SU-DHL-6 (cell line): ENCODE measurements around the gene RHOH.

ENCODE experiments used
- H2AFZ ChIP-seq: fragments of 200-600 bp; sonication (generic); 2 replicates; pipeline ENCODE4 v1.6.1; 2014; ENCODE audit warnings: low read depth, mild to moderate bottlenecking, moderate library complexity, mixed read lengths, antibody characterized with exemption, low read length; ENCODE audit not compliant: severe bottlenecking
- H3F3A ChIP-seq: fragments of 200-600 bp; shearing (Covaris generic); 2 replicates; pipeline ENCODE4 v1.6.0; 2016; ENCODE audit warnings: antibody characterized with exemption, mild to moderate bottlenecking; ENCODE audit not compliant: insufficient read depth
- H3K27ac ChIP-seq: fragments of 200-600 bp; sonication (generic); 2 replicates; pipeline ENCODE4 v1.5.1; 2016; ENCODE audit warnings: low read depth, mild to moderate bottlenecking, low read length, moderate library complexity, mixed read lengths
- H3K27me3 ChIP-seq: fragments of 200-600 bp; sonication (generic), shearing (Covaris generic); 2 replicates; pipeline ENCODE4 v1.6.0; 2014; ENCODE audit warnings: mild to moderate bottlenecking, low read length
- H3K36me3 ChIP-seq: fragments of 200-600 bp; sonication (generic); 2 replicates; pipeline ENCODE4 v1.6.1; 2014; ENCODE audit warnings: mild to moderate bottlenecking, low read length, mixed read lengths
- H3K4me2 ChIP-seq: fragments of 300-600, 200-600 bp; shearing (Covaris generic), sonication (generic); 2 replicates; pipeline ENCODE4 v1.6.0; 2014; ENCODE audit warnings: low read length, low read depth, mild to moderate bottlenecking; ENCODE audit not compliant: poor library complexity, severe bottlenecking
- H3K4me3 ChIP-seq: fragments of 200-600 bp; sonication (generic); 2 replicates; pipeline ENCODE4 v1.5.1; 2014; ENCODE audit warnings: antibody characterized with exemption, low read length, mild to moderate bottlenecking, mixed read lengths; ENCODE audit not compliant: insufficient read depth, poor library complexity, severe bottlenecking
- H3K79me2 ChIP-seq: fragments of 200-600 bp; sonication (generic); 2 replicates; pipeline ENCODE4 v1.6.1; 2014; ENCODE audit warnings: mild to moderate bottlenecking, low read length, moderate library complexity; ENCODE audit not compliant: insufficient read depth
- H3K9ac ChIP-seq: fragments of 200-600 bp; sonication (generic); 2 replicates; pipeline ENCODE4 v1.7.0; 2014; ENCODE audit warnings: mild to moderate bottlenecking, low read length
- H3K9me2 ChIP-seq: fragments of 200-600 bp; sonication (generic); replicated peaks from 2 replicates; pipeline ENCODE4 v1.6.1; 2014; ENCODE audit warnings: low read length; ENCODE audit not compliant: insufficient read depth
- H3K9me3 ChIP-seq: fragments of 200-600 bp; sonication (generic); 2 replicates; pipeline ENCODE4 v1.6.1; 2014; ENCODE audit warnings: low read length, mixed read lengths; ENCODE audit not compliant: insufficient read depth
- H4K20me1 ChIP-seq: fragments of 200-600 bp; sonication (generic); 2 replicates; pipeline ENCODE4 v1.6.1; 2014; ENCODE audit warnings: low read depth, mild to moderate bottlenecking, antibody characterized with exemption, low read length, moderate library complexity, mixed read lengths
- EZH2phosphoT487 ChIP-seq: fragments of 200-600 bp; sonication (generic), shearing (Covaris generic); conservative IDR thresholded peaks from 2 replicates; pipeline ENCODE4 v1.6.1; 2018; ENCODE audit warnings: mild to moderate bottlenecking, antibody characterized with exemption, low read length, moderate library complexity, mixed read lengths
- TF ChIP-seq, protein P1 (sequence below): fragments of 200-600 bp; sonication (generic); IDR thresholded peaks from one replicate; pipeline ENCODE4 v1.5.1; 2017; ENCODE audit warnings: antibody characterized with exemption, mild to moderate bottlenecking, low read length, moderate library complexity; ENCODE audit not compliant: insufficient read depth, poor library complexity, severe bottlenecking

Gene RHOH

GRCh38 chr4:40221744-40222143 lies 24.9 kb downstream of the RHOH start:
- no peak overlapping the region for H3K9ac ChIP-seq
- TF ChIP-seq, protein P1, sequence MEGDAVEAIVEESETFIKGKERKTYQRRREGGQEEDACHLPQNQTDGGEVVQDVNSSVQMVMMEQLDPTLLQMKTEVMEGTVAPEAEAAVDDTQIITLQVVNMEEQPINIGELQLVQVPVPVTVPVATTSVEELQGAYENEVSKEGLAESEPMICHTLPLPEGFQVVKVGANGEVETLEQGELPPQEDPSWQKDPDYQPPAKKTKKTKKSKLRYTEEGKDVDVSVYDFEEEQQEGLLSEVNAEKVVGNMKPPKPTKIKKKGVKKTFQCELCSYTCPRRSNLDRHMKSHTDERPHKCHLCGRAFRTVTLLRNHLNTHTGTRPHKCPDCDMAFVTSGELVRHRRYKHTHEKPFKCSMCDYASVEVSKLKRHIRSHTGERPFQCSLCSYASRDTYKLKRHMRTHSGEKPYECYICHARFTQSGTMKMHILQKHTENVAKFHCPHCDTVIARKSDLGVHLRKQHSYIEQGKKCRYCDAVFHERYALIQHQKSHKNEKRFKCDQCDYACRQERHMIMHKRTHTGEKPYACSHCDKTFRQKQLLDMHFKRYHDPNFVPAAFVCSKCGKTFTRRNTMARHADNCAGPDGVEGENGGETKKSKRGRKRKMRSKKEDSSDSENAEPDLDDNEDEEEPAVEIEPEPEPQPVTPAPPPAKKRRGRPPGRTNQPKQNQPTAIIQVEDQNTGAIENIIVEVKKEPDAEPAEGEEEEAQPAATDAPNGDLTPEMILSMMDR, result no peak
- TF ChIP-seq EZH2phosphoT487, result no peak
- no peaks in the 10 kb centered on the region for H3K9me2 ChIP-seq
- no peak overlapping the region for H3K4me3 ChIP-seq
- no peaks in the 10 kb centered on the region for H3K9me3 ChIP-seq
- peaks cover 18% of the 10 kb centered on the region; the same call in 1 of the 2 replicates for H4K20me1 ChIP-seq
- H3K4me2 ChIP-seq, result no peak overlapping the region
- peaks cover 35% of the 10 kb centered on the region for H3K36me3 ChIP-seq
- H3K27ac ChIP-seq, result peak overlapping the region; percentile 21; the same call in 1 of the 2 replicates
- no peak overlapping the region for H2AFZ ChIP-seq
- H3K27me3 ChIP-seq, result no peaks in the 10 kb centered on the region
- peaks cover 53% of the 10 kb centered on the region for H3F3A ChIP-seq
- H3K79me2 ChIP-seq, result peaks cover 100% of the 10 kb centered on the region

- no peak for TF ChIP-seq EZH2phosphoT487
- TF ChIP-seq, protein P1, result no peak
- H3K27ac ChIP-seq, result no peak overlapping the region
- no peak overlapping the region for H3K4me3 ChIP-seq
- peaks cover 59% of the 10 kb centered on the region for H3F3A ChIP-seq
- H3K4me2 ChIP-seq, result no peak overlapping the region
- H2AFZ ChIP-seq, result no peak overlapping the region
- no peaks in the 10 kb centered on the region for H3K9me3 ChIP-seq
- no peak overlapping the region for H3K9ac ChIP-seq
- no peaks in the 10 kb centered on the region for H3K9me2 ChIP-seq
- no peaks in the 10 kb centered on the region for H3K27me3 ChIP-seq
- peaks cover 18% of the 10 kb centered on the region; the same call in 1 of the 2 replicates for H4K20me1 ChIP-seq
- peaks cover 100% of the 10 kb centered on the region for H3K79me2 ChIP-seq
- peaks cover 35% of the 10 kb centered on the region for H3K36me3 ChIP-seq
These were observed 26.5 kb downstream of the RHOH start for GRCh38 chr4:40223343-40223742.

DNA sequence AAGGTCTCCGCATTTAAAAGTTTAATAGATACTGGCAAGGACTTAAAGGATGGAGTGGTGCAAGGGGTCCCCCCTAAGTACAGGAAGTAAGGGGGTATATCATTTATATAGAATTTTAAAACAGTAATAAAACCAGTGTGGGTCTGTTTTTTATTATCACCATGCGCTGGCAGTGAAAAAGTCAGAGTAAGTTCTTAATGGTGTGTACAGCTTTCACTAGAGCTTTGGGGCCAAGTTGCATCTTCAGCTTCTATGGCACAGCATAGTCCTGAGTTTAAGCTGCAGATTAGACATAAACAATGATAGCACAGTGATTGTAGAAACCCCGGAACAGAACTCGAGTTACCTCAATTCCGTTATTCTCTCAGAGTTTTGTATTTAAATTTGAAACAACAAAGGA lies 27.6 kb downstream of the RHOH start:
- Histone ChIP-seq H3K27me3 (no peaks in the 10 kb centered on the region), H2AFZ (no peak overlapping the region), H3K79me2 (peaks cover 100% of the 10 kb centered on the region), H3K9me3 (no peaks in the 10 kb centered on the region), H4K20me1 (peaks cover 26% of the 10 kb centered on the region; the same call in 1 of the 2 replicates), H3K4me2 (no peak overlapping the region), H3F3A (peaks cover 58% of the 10 kb centered on the region), H3K27ac (peak overlapping the region; percentile 27), H3K9me2 (no peaks in the 10 kb centered on the region), H3K9ac (no peak overlapping the region), H3K36me3 (peaks cover 37% of the 10 kb centered on the region), H3K4me3 (no peak overlapping the region)
- TF ChIP-seq EZH2phosphoT487, result no peak
- TF ChIP-seq, protein P1, result no peak
